MM.1S (cell line): ENCODE data around the gene C17orf75.

Source experiments
- DNase-seq: peaks from one replicate; pipeline ENCODE4 v3.0.0-alpha.2; 2015
- H2AFZ ChIP-seq: fragments of 300-600 bp; sonication (generic); 2 replicates; pipeline ENCODE4 v1.6.0; 2016; ENCODE audit warnings: antibody characterized with exemption, low read length
- H3F3A ChIP-seq: fragments of 300-600 bp; sonication (generic); 2 replicates; pipeline ENCODE4 v1.6.1; 2016; ENCODE audit warnings: mild to moderate bottlenecking, antibody characterized with exemption, low read length, moderate library complexity, mixed read lengths; ENCODE audit not compliant: insufficient read depth
- H3K27ac ChIP-seq: fragments of 300-600 bp; sonication (generic); 2 replicates; pipeline ENCODE4 v1.5.1; 2016; ENCODE audit warnings: mild to moderate bottlenecking, low read length
- H3K27me3 ChIP-seq: fragments of 300-600 bp; sonication (generic); replicated peaks from 2 replicates; pipeline ENCODE4 v1.6.0; 2016; ENCODE audit warnings: low read length; ENCODE audit not compliant: insufficient read depth
- H3K36me3 ChIP-seq: fragments of 300-600 bp; sonication (generic); replicated peaks from 2 replicates; pipeline ENCODE4 v1.6.1; 2016; ENCODE audit warnings: mild to moderate bottlenecking, low read length, mixed read lengths; ENCODE audit not compliant: insufficient read depth
- H3K4me1 ChIP-seq: fragments of 300-600 bp; sonication (generic); 2 replicates; pipeline ENCODE4 v1.6.1; 2016; ENCODE audit warnings: low read length, mixed read lengths
- H3K4me2 ChIP-seq: fragments of 300-600 bp; sonication (generic); 2 replicates; pipeline ENCODE4 v1.6.0; 2016; ENCODE audit warnings: low read depth, low read length
- H3K4me3 ChIP-seq: fragments of 300-600 bp; sonication (generic); 2 replicates; pipeline ENCODE4 v1.5.1; 2016; ENCODE audit warnings: low read length, mixed read lengths
- H3K79me2 ChIP-seq: fragments of 300-600 bp; sonication (generic); 2 replicates; pipeline ENCODE4 v1.6.1; 2016; ENCODE audit warnings: mixed run types, low read length, mixed read lengths
- H3K9ac ChIP-seq: fragments of 300-600 bp; sonication (generic); 2 replicates; pipeline ENCODE4 v1.6.1; 2016; ENCODE audit warnings: low read length, mixed read lengths
- H3K9me2 ChIP-seq: fragments of 300-600 bp; sonication (generic); replicated peaks from 2 replicates; pipeline ENCODE4 v1.6.1; 2016; ENCODE audit warnings: mild to moderate bottlenecking, low read length, mixed read lengths; ENCODE audit not compliant: insufficient read depth
- H3K9me3 ChIP-seq: fragments of 300-600 bp; sonication (generic); replicated peaks from 2 replicates; pipeline ENCODE4 v1.6.1; 2016; ENCODE audit warnings: mild to moderate bottlenecking, low read length, mixed read lengths; ENCODE audit not compliant: insufficient read depth
- H4K20me1 ChIP-seq: fragments of 300-600 bp; sonication (generic); 2 replicates; pipeline ENCODE4 v1.6.1; 2016; ENCODE audit warnings: mild to moderate bottlenecking, low read length, moderate library complexity, mixed read lengths; ENCODE audit not compliant: insufficient read depth
- EZH2 ChIP-seq: fragments of 300-600 bp; sonication (generic); optimal IDR thresholded peaks from 2 replicates; pipeline ENCODE3; 2017; ENCODE audit warnings: low read depth, mild to moderate bottlenecking, antibody characterized with exemption, low read length, mixed read lengths
- EZH2phosphoT487 ChIP-seq: fragments of 300-600 bp; sonication (generic); IDR thresholded peaks from 2 replicates; pipeline ENCODE4 v1.6.1; 2018; ENCODE audit warnings: antibody characterized with exemption, low read length
- TF ChIP-seq, protein P1 (sequence below): fragments of 300-600 bp; sonication (generic); IDR thresholded peaks from 2 replicates; pipeline ENCODE4 v1.5.1; 2016; ENCODE audit warnings: antibody characterized with exemption, low read length, mixed read lengths

Gene C17orf75

DNA sequence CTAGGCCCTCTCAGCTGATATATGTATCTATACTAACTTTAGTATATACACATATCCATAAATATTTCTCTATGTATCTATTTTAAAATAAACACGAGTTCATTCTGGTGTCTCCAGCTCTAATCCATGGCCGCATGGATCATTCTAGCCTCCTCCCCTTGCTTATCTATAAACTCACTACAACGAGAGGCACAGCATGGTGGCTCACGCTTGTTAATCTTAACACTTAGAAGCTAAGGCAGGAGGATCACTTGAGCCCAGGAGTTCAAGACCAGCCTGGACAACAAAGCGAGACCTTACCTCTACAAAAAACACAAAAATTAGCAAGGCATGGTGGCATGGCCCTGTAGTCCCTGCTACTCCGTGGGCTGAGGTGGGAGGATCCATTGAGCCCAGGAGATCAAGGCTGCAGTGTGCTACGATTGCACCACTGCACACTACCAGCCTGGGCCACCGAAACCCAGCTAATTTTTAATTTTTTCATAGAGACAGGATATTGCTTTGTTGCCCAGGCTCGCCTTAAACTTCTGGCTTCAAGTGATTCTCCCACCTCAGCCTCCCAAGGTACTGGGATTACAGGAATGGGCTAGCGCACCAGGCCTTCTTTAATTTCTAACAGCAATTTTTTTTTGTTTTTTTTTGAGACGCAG, 4.1 kb upstream of the C17orf75 start:
- no peaks in the 10 kb centered on the region for H3K4me1 ChIP-seq
- peaks cover 18% of the 10 kb centered on the region for H3K79me2 ChIP-seq
- peaks cover 2% of the 10 kb centered on the region; the same call in 1 of the 2 replicates for H4K20me1 ChIP-seq
- no peak overlapping the region for H3K4me3 ChIP-seq
- H3K9me3 ChIP-seq = no peaks in the 10 kb centered on the region
- DNase-seq = no peak
- H3K9ac ChIP-seq = no peak overlapping the region
- H3K9me2 ChIP-seq = no peaks in the 10 kb centered on the region
- no peak overlapping the region for H3K27ac ChIP-seq
- H3F3A ChIP-seq = peaks cover 25% of the 10 kb centered on the region; the same call in 1 of the 2 replicates
- no peak overlapping the region for H2AFZ ChIP-seq
- no peak for TF ChIP-seq EZH2
- TF ChIP-seq EZH2phosphoT487 = no peak
- TF ChIP-seq, protein P1, sequence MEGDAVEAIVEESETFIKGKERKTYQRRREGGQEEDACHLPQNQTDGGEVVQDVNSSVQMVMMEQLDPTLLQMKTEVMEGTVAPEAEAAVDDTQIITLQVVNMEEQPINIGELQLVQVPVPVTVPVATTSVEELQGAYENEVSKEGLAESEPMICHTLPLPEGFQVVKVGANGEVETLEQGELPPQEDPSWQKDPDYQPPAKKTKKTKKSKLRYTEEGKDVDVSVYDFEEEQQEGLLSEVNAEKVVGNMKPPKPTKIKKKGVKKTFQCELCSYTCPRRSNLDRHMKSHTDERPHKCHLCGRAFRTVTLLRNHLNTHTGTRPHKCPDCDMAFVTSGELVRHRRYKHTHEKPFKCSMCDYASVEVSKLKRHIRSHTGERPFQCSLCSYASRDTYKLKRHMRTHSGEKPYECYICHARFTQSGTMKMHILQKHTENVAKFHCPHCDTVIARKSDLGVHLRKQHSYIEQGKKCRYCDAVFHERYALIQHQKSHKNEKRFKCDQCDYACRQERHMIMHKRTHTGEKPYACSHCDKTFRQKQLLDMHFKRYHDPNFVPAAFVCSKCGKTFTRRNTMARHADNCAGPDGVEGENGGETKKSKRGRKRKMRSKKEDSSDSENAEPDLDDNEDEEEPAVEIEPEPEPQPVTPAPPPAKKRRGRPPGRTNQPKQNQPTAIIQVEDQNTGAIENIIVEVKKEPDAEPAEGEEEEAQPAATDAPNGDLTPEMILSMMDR = no peak
- H3K27me3 ChIP-seq = no peaks in the 10 kb centered on the region
- H3K4me2 ChIP-seq = no peak overlapping the region
- H3K36me3 ChIP-seq = no peaks in the 10 kb centered on the region

DNA sequence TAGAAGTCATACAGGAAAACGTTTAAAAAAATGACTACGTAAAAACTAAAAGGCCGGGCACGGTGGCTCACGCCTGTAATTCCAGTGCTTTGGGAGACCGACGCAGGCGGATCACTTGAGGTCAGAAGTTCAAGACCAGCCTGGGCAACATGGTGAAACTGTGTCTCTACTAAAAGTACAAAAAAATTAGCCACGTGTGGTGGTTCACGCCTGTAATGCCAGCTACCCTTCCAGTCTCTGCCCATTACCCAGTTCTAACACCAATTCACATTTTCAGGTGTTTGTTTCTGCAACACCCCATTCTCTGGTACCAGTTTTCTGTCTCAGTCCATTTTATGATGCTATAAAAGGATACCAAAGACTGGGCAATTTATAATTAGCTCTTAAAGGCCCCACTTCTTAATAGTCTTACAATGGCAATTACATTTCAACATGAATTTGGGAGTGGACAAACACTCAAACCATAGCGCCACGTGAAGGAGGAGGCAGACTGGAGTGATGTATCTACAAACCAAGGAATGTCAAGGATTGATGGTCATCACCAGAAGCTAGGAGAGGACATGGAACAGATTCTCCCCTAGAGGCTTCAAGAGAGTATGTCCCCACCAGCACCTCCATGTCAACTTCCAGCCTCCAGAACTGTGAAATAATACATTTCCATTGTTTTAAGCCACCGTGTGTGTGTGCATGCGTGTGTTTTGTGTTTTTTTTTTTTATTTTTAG, 791 bp upstream of the C17orf75 start:
- Histone ChIP-seq H3K27ac (no peak overlapping the region), H3K79me2 (no peaks in the 10 kb centered on the region), H3K4me3 (peak overlapping the region; percentile 84), H3K36me3 (no peaks in the 10 kb centered on the region), H3K9me3 (no peaks in the 10 kb centered on the region), H3K9ac (no peak overlapping the region), H3K4me2 (peak overlapping the region; percentile 86; the same call in 1 of the 2 replicates), H3K27me3 (no peaks in the 10 kb centered on the region), H3K4me1 (no peaks in the 10 kb centered on the region), H2AFZ (peak overlapping the region; percentile 97), H4K20me1 (no peaks in the 10 kb centered on the region), H3K9me2 (no peaks in the 10 kb centered on the region), H3F3A (peaks cover 10% of the 10 kb centered on the region; the same call in 1 of the 2 replicates)
- TF ChIP-seq, protein P1 = no peak
- TF ChIP-seq EZH2 = no peak
- TF ChIP-seq EZH2phosphoT487 = no peak
- DNase-seq = no peak

DNA sequence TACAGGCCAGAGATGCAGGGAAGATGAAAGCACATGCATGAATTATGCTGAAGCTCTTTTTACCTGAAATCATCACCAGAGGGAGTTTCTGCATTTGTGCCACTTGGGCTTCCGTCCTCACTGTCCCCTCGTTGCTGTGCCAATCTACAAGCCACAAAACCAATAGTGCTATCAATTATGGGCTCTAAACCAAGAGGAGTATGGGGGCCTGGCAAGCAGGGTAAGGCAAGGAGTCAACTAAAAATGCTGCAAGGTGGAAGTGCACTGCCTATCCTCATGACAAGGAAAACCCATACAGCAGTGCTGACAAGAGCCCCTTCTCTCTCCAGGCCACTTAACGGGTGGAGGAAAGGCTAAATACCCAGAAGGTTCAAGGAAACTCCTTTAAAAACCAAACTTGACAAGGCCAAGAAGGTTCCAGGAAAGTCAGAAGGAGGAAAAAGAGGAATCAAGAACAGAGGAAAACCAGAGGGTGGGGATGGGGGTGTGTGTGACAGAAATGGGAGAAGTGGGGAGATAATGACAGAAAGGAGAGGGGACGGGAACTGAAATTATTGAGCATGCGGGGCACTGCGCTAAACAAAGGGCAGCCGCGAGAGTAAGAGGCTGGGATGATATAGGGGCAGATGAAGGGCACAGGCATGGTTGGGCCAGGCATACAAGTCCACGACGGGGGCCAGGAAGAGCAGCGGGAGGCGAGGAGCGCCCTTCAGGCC, 674 bp downstream of the C17orf75 start:
- H3K4me3 ChIP-seq = peak overlapping the region; percentile 84
- no peaks in the 10 kb centered on the region for H3K9me3 ChIP-seq
- peak overlapping the region; percentile 72; the same call in 1 of the 2 replicates for H3K27ac ChIP-seq
- H4K20me1 ChIP-seq = no peaks in the 10 kb centered on the region
- H3K79me2 ChIP-seq = no peaks in the 10 kb centered on the region
- no peaks in the 10 kb centered on the region for H3K27me3 ChIP-seq
- no peaks in the 10 kb centered on the region for H3K9me2 ChIP-seq
- DNase-seq = peak; percentile 72
- peaks cover 10% of the 10 kb centered on the region; the same call in 1 of the 2 replicates for H3F3A ChIP-seq
- peak overlapping the region; percentile 76 for H3K9ac ChIP-seq
- peak overlapping the region; percentile 59 for H2AFZ ChIP-seq
- TF ChIP-seq, protein P1 = peak; percentile 42
- no peak for TF ChIP-seq EZH2phosphoT487
- peak overlapping the region; percentile 86 for H3K4me2 ChIP-seq
- H3K36me3 ChIP-seq = no peaks in the 10 kb centered on the region
- no peaks in the 10 kb centered on the region for H3K4me1 ChIP-seq
